K562 (cell line): ENCODE data around the gene KCNK4. TPM values are rescaled to one million over a fixed set of nuclear protein-coding genes. Genes with fewer than 3 reads are reported as not detected.

Experiments
- CREB3L1 ChIP-seq: fragments of 450-650 bp; IDR thresholded peaks from 2 replicates; pipeline ENCODE4 v1.6.1; 2014; ENCODE audit warnings: low read depth, mild to moderate bottlenecking, moderate library complexity, borderline replicate concordance
- E2F8 ChIP-seq: fragments of 450-650 bp; IDR thresholded peaks from 2 replicates; pipeline ENCODE4 v1.7.1; 2018; ENCODE audit warnings: mild to moderate bottlenecking, low read depth; ENCODE audit not compliant: partially characterized antibody
- PTRF ChIP-seq: fragments of 450-650 bp; IDR thresholded peaks from 2 replicates; pipeline ENCODE4 v1.6.1; 2016; ENCODE audit warnings: mild to moderate bottlenecking, missing genetic modification characterization, missing compliant biosample characterization
- RERE ChIP-seq: sonication (generic); formaldehyde crosslinking; IDR thresholded peaks from 2 replicates; pipeline ENCODE4 v1.8.0; 2023; ENCODE audit warnings: missing genetic modification reagents, mild to moderate bottlenecking, borderline replicate concordance
- ZNF134 ChIP-seq: fragments of 250-450 bp; sonication (Bioruptor Pico); conservative IDR thresholded peaks from 2 replicates; pipeline ENCODE4 v1.4.0; 2020
- ZNF318 ChIP-seq, 2 experiments: fragments of 450-650 bp; IDR thresholded peaks; 2 replicates each; pipeline ENCODE4 v1.6.1; 2016; ENCODE audit warnings: mild to moderate bottlenecking in 2 of 2, borderline replicate concordance in 1 of 2, low read depth in 1 of 2, moderate library complexity in 1 of 2
- ZNF445 ChIP-seq: fragments of 250-450 bp; sonication (Bioruptor Pico); IDR thresholded peaks from 2 replicates; pipeline ENCODE4 v1.4.0; 2020; ENCODE audit warnings: low read depth, mild to moderate bottlenecking, moderate library complexity
- polyA plus RNA-seq, 8 experiments: library from polyadenylated mRNA; depleted of rRNA in 4 of 8; stranded (reverse) in 5 of 8; unstranded in 3 of 8; fragments of >200 nt; fragmentation: Nextera tagmentation in 2 of 8; fragmentation: Illumina TruSeq in 1 of 8; extraction: Ambion mirVana in 2 of 8; extraction: Trizol in 1 of 8; gene quantifications; 2 replicates each; pipeline versions ENCODE4 v1.2.1 to v1.2.3, GENCODE V29; 2011 to 2014; ENCODE audit warnings: inconsistent platforms in 1 of 8, missing spikeins in 1 of 8
- total RNA-seq, 7 experiments: library from RNA; depleted of rRNA in 6 of 7; stranded (reverse); fragments of >200 nt in 6 of 7; fragmentation: Illumina TruSeq in 2 of 7; extraction: Trizol in 2 of 7; gene quantifications; 2 replicates each; pipeline versions ENCODE4 v1.2.1 to v1.2.3, GENCODE V29; 2011 to 2021; ENCODE audit warnings: low replicate concordance in 1 of 7

Gene KCNK4
- total and polyA plus RNA-seq, 9 of the 15 experiments (the other 6 are each of a cell fraction or from before 2014, with no cell fraction given): not detected

GRCh38 chr11:64268893-64269539 is 22.1 kb upstream of the KCNK4 start (continued):
- no peak for TF ChIP-seq PTRF (tag)
- TF ChIP-seq E2F8: peak; percentile 62
- peak; percentile 28; the same call in 1 of the 2 replicates for TF ChIP-seq CREB3L1
- no peak for TF ChIP-seq RERE (CRISPR knock-in tag)
- TF ChIP-seq ZNF318 (IDR thresholded peaks at IDR 0.05; ENCODE audit: borderline replicate concordance in 1 of 2, low read depth in 1 of 2): no peak; a peak in 1 of 4 replicates
- no peak for TF ChIP-seq ZNF445
- 0 out of 2 replicates have a peak, but pooled peaks have one; percentile 3 for TF ChIP-seq ZNF134 (CRISPR knock-in tag)
